Measurements from ENCODE around the gene FGD3. TPM values are rescaled to one million over a fixed set of nuclear protein-coding genes. Genes with fewer than 3 reads are reported as not detected.

FGD3 gene
- total RNA-seq, 1 donor from 2014 or later: 1.8 TPM

DNA sequence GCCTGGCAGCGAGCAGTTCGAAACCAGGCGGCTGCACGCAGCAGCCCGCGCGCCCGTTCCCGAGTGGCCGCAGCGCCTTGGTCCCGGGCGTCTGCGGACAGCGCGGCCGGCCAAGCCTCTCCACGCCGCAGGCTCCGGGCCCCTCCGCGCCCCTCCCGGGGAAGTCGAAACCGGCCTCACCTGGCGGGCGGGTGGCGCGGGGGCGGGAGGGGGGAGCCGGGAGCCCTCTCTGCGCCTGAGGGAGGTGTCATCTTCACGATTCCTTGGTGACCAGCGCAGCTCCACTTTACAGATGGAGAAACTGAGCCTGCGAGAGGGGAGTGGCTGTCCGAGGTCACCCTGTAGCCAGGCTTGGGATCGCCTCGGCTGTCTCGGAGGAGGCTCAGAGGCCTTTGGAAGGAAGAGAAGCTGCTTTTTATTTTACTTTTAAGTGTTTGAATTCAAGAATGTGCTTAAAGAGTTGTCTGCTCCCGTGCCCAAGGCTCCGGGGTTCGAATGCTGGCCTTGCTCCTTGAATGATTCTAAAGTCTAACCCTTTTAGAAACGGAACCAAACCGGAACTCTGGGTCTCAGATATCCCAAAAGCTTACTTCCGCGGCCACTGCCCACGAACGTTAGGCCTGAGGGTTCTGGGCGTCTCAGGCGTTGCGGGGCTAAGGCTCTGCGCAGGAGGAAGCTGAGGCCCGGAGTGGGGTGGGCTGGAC, 111.8 kb downstream of the FGD3 start:
- Histone ChIP-seq H3K36me3 (no peaks in the 10 kb centered on the region), H3K27me3 (ENCODE audit: low read depth) (peaks cover 45% of the 10 kb centered on the region), H3K27ac (replicated peaks) (no peak overlapping the region), H3K4me3 (peak overlapping the region; percentile 63), H3K4me1 (peaks cover 25% of the 10 kb centered on the region), H3K9me3 (replicated peaks) (no peaks in the 10 kb centered on the region)
- DNase-seq: no peak
- intact Hi-C loops (cut with micrococcal nuclease): no loop called here
- TF ChIP-seq, protein P1, sequence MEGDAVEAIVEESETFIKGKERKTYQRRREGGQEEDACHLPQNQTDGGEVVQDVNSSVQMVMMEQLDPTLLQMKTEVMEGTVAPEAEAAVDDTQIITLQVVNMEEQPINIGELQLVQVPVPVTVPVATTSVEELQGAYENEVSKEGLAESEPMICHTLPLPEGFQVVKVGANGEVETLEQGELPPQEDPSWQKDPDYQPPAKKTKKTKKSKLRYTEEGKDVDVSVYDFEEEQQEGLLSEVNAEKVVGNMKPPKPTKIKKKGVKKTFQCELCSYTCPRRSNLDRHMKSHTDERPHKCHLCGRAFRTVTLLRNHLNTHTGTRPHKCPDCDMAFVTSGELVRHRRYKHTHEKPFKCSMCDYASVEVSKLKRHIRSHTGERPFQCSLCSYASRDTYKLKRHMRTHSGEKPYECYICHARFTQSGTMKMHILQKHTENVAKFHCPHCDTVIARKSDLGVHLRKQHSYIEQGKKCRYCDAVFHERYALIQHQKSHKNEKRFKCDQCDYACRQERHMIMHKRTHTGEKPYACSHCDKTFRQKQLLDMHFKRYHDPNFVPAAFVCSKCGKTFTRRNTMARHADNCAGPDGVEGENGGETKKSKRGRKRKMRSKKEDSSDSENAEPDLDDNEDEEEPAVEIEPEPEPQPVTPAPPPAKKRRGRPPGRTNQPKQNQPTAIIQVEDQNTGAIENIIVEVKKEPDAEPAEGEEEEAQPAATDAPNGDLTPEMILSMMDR (IDR thresholded peaks at IDR 0.05; ENCODE audit: borderline replicate concordance): no peak

- TF ChIP-seq, protein P1 (IDR thresholded peaks at IDR 0.05; ENCODE audit: borderline replicate concordance): no peak
- peak overlapping the region; percentile 63 for H3K4me3 ChIP-seq
- H3K4me1 ChIP-seq: peaks cover 25% of the 10 kb centered on the region
- H3K27me3 ChIP-seq (ENCODE audit: low read depth): peaks cover 45% of the 10 kb centered on the region
- H3K27ac ChIP-seq (replicated peaks): no peak overlapping the region
- H3K9me3 ChIP-seq (replicated peaks): no peaks in the 10 kb centered on the region
- intact Hi-C loops (cut with micrococcal nuclease): no loop called here
- no peak for DNase-seq
- H3K36me3 ChIP-seq: no peaks in the 10 kb centered on the region
These were observed 112.6 kb downstream of the FGD3 start for GRCh38 chr9:93059715-93060578.

DNA sequence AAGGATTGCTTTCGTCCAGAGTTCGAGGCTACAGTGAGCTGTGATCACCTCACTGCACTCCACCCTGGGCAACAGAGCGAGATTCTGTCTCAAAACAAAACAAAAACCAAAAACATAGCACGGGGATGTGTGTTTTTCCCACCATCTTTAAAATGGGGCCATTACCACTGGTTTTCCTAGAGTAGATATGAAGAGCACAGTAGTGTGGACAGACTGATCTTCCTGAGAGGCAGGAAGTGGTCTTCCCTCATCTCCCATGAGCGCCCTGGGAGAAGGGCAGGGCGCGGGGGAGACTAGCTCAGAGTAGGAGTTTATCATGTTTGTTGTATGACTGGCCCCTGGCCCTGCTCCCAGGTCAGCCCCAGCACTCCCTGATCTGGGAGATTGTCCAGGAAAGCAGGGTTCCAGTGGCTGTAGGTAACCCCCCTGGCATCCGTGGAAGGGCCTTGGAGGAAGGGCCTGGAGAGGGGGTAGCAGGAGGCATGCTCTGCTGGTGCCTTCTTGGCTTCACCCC, 113.5 kb downstream of the FGD3 start:
- intact Hi-C loops (cut with micrococcal nuclease): no loop called here
- H3K27me3 ChIP-seq (ENCODE audit: low read depth): peaks cover 45% of the 10 kb centered on the region
- H3K4me1 ChIP-seq: peaks cover 25% of the 10 kb centered on the region
- DNase-seq: no peak
- no peak overlapping the region for H3K4me3 ChIP-seq
- no peak overlapping the region for H3K27ac ChIP-seq (replicated peaks)
- no peaks in the 10 kb centered on the region for H3K36me3 ChIP-seq
- H3K9me3 ChIP-seq (replicated peaks): no peaks in the 10 kb centered on the region
- TF ChIP-seq, protein P1 (IDR thresholded peaks at IDR 0.05; ENCODE audit: borderline replicate concordance): no peak

GRCh38 chr9:93061260-93061751, 114.0 kb downstream of the FGD3 start:
- DNase-seq: no peak
- H3K4me3 ChIP-seq: no peak overlapping the region
- peaks cover 45% of the 10 kb centered on the region for H3K27me3 ChIP-seq (ENCODE audit: low read depth)
- TF ChIP-seq, protein P1 (IDR thresholded peaks at IDR 0.05; ENCODE audit: borderline replicate concordance): no peak
- H3K4me1 ChIP-seq: peaks cover 25% of the 10 kb centered on the region
- H3K36me3 ChIP-seq: no peaks in the 10 kb centered on the region
- no peaks in the 10 kb centered on the region for H3K9me3 ChIP-seq (replicated peaks)
- H3K27ac ChIP-seq (replicated peaks): no peak overlapping the region
- intact Hi-C loops (cut with micrococcal nuclease): no loop called here

All from left ventricle myocardium inferior (tissue), 1 donor.